Lower leg skin (tissue), 3 donors: ENCODE measurements around the gene PRDM10.

Experiments used
- CTCF ChIP-seq, 3 donors: fragments of 450-650 bp; IDR thresholded peaks; one replicate each; pipeline ENCODE4 v1.5.1; 2016; ENCODE audit warnings: antibody characterized with exemption in 3 of 3, mild to moderate bottlenecking in 3 of 3, moderate library complexity in 2 of 3
- POLR2A ChIP-seq, 2 donors: fragments of 450-650 bp; IDR thresholded peaks; one replicate each; pipeline ENCODE4 v1.6.1; 2016 to 2017; ENCODE audit warnings: antibody characterized with exemption in 2 of 2, mild to moderate bottlenecking in 1 of 2, moderate library complexity in 1 of 2

- TF ChIP-seq CTCF (IDR thresholded peaks at IDR 0.05) (no peak), POLR2A (IDR thresholded peaks at IDR 0.05) (no peak)
Measured at GRCh38 chr11:130043575-130043974, 40.9 kb upstream of the PRDM10 start.
